Activated T-cell treated with anti-CD3 and anti-CD28 coated beads, Interleukin-2, amount 50 U/mL, for 48 hours (primary cell): Measurements from ENCODE around the gene RFTN1.
A peak's percentile ranks its signal among the peaks of the same experiment; 100 is the strongest.

ENCODE experiments used
- DNase-seq, 2 experiments: peaks; one replicate each; pipeline ENCODE4 v3.0.0-alpha.2; 2020

Gene RFTN1

GRCh38 chr3:16347548-16347947, 166.0 kb downstream of the RFTN1 start:
- DNase-seq, result no peak

DNA sequence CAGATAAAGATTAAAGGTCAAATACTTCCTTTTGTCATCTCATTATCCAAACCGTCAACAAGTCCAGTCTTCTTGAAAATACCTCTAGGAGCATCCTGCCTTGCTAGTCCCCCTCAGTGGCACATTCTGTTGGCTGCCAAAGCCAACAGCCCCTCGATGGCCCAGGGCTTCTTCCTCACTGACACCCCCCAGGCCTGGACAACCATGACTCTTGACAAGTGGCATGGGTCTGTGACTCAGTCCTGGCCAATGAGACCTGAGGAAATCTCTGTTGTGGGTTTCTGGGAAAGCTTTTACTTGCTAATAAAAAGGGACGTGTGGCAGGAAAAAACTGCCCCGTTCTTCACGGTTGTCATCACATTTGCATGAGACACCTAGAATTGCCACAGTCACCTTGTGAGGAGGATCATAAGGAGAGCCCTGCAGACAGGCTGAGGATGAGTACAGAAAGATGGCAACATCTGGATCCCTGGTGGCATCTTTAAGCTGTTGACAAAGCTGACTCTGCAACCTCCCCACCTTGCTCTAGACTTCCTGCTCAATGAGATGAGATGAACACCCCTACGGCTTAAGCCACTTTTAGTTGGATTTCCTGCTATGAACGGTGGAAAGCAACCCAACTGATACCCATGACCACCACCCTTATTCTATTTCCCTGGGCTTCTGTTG, 167.0 kb downstream of the RFTN1 start:
- no peak for DNase-seq

DNA sequence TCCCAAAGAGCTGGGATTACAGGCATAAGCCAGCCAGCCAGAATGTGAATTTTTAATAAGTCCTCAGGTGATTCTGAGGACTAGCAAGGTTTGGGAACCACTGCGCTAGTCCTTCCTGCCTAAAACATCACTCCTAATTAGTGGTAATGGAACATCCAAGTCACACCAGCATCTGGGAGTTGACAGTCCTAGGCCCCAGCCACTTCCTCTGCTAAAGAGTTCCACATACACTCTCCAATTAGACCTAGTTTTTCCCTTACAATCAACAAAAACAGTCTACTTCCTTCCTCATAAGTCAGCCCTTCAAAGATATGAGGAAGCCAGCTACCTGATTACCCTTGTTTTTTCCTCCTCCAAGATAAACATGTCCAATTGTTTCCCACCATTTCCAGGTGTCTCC, 170.4 kb downstream of the RFTN1 start:
- no peak for DNase-seq

GRCh38 chr3:16338999-16339398, 174.5 kb downstream of the RFTN1 start:
- no peak for DNase-seq

- peak; percentile 53 to 55 for DNase-seq
Measured at GRCh38 chr3:16337856-16338540, 175.5 kb downstream of the RFTN1 start.

- no peak for DNase-seq
Measured at GRCh38 chr3:16336825-16337224, 176.7 kb downstream of the RFTN1 start.

DNA sequence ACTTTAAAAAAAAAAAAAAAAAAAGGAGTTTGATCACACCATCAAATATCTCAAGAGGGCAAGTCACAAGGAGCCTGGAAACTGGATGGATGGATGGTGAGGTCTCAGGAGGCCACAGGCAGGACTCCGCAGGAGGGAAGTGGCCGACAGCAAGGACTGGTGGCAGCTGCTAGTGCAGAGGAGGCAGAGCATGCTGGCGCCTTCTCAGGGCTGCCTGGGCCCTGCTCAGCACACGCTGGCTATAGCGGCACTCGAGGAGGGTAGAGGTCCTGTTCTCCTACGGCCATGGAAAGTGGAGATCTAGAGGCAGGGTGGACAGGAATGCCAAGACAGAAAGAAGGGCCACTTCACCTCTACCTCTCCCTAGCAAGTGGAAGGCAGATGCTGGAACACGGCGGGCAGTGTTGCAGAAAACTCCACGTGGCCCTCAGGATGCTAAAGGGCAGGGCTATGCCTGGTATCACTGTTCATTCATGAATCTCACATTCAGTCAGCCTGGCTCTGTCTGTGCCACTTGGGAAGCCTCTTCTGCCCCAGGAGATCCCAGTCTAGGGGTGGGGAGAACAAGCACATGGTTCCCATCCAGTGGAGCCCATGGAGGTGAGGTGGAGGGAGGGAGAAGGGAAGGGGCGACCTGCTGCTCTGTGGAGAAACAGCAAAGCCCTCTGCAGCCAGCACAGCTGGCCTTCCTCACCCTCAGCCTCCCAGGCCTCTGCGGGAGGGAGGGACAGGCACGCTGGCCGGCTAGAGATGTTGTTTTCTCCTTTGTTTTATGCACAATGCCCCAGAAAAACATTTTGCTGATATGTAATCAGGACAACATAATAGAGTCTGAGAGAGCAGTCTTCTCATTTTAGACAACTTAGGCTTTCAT, 177.5 kb downstream of the RFTN1 start:
- no peak for DNase-seq

- DNase-seq, result no peak
Measured at GRCh38 chr3:16335333-16335732, 178.2 kb downstream of the RFTN1 start.

DNA sequence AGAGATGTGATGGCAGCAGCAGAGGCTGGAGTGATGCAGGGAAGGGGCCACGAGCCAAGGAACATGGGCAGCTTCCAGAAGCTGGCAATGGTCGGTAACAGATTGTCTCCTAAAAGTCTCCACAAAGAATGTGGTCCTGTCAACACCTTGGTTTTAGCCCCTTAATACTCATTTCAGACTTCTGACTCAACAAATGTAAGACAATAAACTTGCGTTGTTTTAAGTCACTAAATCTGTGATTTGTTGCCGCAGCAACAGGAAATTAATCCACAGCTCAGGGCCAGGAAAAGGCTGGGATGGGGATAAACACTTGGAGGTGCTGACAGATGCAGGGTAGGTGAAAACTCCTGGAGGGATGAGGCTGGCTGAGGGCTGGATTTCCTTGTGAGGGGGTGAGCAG, 178.6 kb downstream of the RFTN1 start:
- no peak for DNase-seq

GRCh38 chr3:16332904-16333426, 180.5 kb downstream of the RFTN1 start:
- no peak for DNase-seq

- DNase-seq, result no peak
Measured at GRCh38 chr3:16331319-16331883, 182.1 kb downstream of the RFTN1 start.

DNA sequence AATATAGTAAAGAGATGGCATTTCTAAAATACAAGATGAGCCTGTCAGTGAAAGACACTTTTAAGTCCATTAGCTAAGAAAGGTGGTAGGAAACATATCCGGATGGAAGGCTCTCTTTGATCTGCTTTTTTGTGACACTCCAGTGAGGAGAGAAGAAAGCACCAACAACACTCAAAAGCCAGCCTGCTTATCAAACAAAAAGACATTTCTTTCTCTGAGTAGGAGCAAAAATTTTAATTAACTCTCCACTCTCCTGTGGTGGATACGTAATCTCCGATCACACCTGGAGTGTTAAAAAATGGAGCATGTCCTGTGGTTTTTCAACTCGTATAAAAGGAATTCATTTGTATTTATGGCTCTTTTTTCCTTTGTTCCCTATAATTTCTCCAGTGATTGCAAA, 183.1 kb downstream of the RFTN1 start:
- no peak for DNase-seq

DNA sequence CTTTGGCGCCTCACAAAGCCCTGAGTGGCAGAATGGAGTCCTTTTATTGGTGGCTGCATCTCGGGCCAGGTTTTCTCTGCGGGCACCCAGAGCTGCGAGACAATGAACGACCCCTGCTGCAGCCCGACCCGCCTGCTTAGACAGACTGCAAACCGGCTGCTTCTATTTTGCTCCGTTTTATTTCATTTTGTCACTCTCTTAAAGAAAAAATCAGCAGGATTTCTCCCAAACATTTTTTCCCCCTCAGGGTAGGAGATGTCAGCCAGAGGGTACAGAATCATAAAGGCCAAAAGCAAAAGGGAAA, 183.7 kb downstream of the RFTN1 start:
- no peak for DNase-seq

DNA sequence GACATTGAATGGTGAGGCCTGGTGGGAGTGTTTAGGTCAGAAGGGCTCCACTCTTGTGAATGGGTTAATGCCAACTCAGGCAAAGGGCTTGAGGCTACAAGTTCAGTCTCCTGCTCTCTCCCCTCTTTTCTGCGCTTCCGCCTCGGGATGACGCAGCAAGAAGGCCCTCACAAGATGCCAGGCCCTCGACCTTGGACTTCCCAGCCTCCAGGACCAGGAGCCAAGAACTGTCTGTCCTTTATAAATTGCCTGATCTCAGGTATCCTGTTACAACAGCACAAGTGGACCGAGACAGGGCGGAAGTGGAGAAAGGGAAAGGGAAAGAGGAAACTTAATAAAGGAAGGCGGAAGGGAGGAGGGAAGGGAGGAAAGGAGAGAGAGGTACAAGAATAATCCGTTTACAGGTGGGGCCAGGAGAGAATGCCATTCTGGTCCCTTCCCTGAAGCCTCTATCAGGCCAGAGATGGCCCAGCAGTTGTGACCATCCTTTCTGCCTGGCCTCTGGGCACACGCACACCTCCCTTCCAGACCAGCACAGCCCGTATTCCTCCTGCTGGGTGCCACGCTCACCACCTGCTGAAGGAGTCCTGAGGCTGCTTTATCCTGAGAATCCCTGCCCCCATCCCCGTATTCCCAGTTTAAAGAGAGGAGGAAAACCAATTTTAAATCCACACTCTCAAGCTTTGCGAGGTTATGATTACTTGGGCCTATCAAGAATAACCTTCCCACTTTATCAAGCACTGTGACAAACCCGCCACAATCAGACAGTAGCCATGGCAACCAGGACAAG, 184.3 kb downstream of the RFTN1 start:
- DNase-seq, result no peak

GRCh38 chr3:16328124-16328523, 185.4 kb downstream of the RFTN1 start:
- DNase-seq, result no peak

GRCh38 chr3:16326724-16327349, 186.7 kb downstream of the RFTN1 start:
- DNase-seq, result no peak

GRCh38 chr3:16325850-16326249, 187.6 kb downstream of the RFTN1 start:
- DNase-seq, result no peak

DNA sequence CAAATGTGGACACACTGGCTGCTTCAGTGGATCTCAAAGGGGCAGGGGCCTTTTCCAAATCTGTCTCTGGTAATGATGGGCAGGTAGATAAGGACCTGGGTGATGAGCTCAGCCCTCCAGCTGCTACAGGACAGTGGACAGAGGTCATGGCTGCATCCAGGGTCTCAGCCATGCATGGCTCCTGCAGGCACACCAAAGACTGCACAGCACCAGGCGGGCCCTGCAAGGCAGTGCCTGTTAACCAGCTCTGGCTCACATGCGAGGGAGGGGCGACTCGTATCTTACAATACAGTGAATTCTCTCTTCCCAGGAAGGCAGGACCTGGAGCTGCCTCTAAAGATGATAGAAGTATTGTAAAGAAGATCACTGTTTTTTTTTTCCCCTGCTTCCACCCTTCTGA, 189.8 kb downstream of the RFTN1 start:
- DNase-seq, result no peak

- no peak for DNase-seq
Measured at GRCh38 chr3:16322189-16322588, 191.3 kb downstream of the RFTN1 start.

- no peak for DNase-seq
Measured at GRCh38 chr3:16320711-16321110, 192.8 kb downstream of the RFTN1 start.

DNA sequence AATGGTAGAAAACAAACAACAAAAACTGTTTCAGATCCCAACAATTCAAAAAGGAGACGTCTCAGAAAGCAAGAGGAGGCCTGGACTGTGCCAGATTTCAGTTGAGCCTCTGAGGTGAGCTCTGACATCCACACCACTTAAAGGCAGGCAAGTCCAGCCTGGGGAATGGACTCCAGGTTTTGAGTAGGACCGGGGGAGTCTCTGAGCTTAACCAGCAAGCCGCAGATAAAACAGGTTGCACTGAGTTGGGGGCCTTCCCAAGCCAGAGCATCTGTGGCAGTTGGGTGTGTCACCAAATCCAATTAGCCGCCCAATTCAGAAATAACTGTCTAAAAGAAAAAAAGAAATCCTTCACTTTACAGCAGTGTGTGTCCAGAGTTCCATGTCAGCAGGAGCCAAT, 193.8 kb downstream of the RFTN1 start:
- DNase-seq, result no peak

DNA sequence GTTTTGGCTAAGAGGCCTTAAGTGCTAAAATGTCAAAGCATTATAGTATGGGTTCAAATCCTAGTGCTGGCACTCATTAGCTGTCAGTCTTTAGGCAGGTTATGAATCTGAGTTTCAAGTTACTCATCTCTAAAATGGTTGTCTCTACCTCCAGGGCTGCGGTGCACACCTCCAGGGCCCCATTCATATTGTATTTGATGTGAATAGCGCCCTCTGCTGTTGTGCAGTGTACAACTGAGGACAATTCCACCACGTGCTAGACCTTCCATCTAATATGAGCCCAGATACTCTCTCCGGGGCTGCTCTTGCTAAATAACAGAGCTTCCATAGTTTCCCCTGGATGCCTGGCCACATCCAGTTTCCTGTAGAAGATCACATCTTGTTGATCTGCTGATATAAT, 194.2 kb downstream of the RFTN1 start:
- peak; percentile 85 to 87 for DNase-seq
